ENCODE results near the gene NUDC.
A peak's percentile ranks its signal among the peaks of the same experiment; 100 is the strongest.
"Not testable (repeated sequence)": the region's sequence is repeated elsewhere in the genome, so short reads cannot be mapped to it uniquely, and the experiment has no call there.

The NUDC gene

GRCh38 chr1:26989403-26990109 lies 68.0 kb downstream of the NUDC start:
- DNase-seq (ENCODE audit: low spot score), result not testable (repeated sequence)

- DNase-seq (ENCODE audit: low spot score), result peak; percentile 99
Observed at GRCh38 chr1:26991310-26992116, 70.0 kb downstream of the NUDC start.

DNA sequence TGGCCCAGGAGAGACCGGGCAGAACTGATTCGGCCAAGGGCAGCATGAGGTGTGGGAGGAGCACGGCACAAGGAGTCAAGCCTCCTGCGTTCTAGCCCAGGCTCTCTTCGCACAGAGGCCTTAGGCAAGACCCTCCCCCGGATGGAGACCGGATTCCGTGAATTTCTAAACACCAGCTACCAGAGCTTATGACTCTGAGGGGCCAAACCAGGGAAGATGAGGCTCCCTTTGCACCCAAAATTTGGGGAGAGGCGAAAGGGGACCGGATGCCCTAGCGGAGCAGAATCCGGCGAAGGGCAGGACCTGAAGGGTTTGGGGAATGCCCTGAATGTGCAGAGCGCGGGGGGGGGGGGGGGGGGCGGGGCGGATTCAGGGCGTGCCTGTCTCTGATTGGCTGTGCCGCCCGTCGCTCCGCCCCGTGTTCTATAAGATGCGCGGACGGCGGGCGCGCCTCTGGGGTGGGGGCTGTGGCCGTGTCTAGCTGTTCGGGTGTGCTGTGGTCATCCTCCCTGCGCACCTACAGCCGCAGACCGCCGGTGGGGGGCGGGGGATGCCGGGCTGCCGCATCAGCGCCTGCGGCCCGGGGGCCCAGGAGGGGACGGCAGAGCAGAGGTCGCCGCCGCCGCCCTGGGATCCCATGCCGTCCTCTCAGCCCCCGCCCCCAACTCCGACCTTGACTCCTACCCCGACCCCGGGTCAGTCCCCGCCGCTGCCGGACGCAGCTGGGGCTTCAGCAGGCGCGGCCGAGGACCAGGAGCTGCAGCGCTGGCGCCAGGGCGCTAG lies 71.9 kb downstream of the NUDC start, which contains the start of gene TRNP1:
Gene TRNP1, plus strand, starts transcription at position 456 of the 783 bp plus-strand sequence. Its CDS starts 95 bp downstream, at position 551.
- DNase-seq (ENCODE audit: low spot score), result peak; percentile 85

- no peak for DNase-seq (ENCODE audit: low spot score)
Observed at GRCh38 chr1:26994020-26994786, 72.7 kb downstream of the NUDC start.

DNA sequence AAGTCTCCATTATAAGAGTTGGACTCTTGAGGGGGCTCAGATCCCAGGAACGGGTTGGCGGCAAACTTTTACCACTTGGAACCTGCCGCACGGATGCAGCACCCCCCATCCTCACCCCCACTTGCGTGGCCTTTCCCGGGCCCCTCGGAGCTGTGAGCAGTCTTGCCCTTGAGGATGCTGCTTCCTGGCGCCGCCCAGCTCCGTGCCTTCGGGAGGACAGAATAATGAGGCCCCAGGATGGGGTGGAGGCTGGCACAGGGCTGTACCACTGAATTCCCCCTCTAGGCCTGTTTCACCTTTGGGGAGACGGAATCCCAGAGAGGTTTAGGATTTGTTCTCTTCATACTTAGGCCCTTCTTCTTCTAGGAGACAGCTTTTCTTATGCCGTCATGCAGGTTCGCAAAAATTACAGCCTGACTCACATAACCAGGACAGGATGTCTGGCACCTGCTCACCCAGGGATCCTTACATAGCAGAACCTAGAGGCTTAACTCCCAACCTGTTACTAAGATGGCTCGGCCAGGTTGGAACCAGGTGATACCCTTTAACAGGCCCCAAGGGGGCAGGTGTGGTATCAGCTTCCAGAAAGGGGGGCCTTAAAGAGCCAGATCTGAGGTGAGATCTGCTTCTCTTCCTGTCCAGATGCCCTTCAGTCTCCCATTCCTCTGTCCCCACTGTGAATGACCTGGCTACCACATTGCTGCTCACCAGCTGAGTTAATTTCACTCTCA lies 73.4 kb downstream of the NUDC start:
- DNase-seq (ENCODE audit: low spot score), result no peak

- DNase-seq (ENCODE audit: low spot score), result no peak
Observed at GRCh38 chr1:26996024-26996423, 74.5 kb downstream of the NUDC start.

All from kidney capillary endothelial cell (primary cell).